ENCODE measurements around the gene GABRB1. TPM values are rescaled to one million over a fixed set of nuclear protein-coding genes. Genes with fewer than 3 reads are reported as not detected.
A peak's percentile ranks its signal among the peaks of the same experiment; 100 is the strongest.

GABRB1 gene
- total RNA-seq, 3 donors from 2014 or later = not detected

- H3K9me3 Mint-ChIP-seq = no peaks in the 10 kb centered on the region
- no peak overlapping the region for H3K4me3 Mint-ChIP-seq
- H3K27me3 Mint-ChIP-seq (ENCODE audit: low read depth) = no peaks in the 10 kb centered on the region
- ATAC-seq = no peak
- H3K4me1 Mint-ChIP-seq (ENCODE audit: low read depth) = no peaks in the 10 kb centered on the region
- no peak for DNase-seq
- no peaks in the 10 kb centered on the region for H3K36me3 Mint-ChIP-seq (ENCODE audit: insufficient read depth)
Observed at GRCh38 chr4:47415719-47416118, 384.4 kb downstream of the GABRB1 start.

- Mint-ChIP-seq H3K4me3 (no peak overlapping the region), H3K4me1 (ENCODE audit: low read depth) (no peaks in the 10 kb centered on the region), H3K36me3 (ENCODE audit: insufficient read depth) (no peaks in the 10 kb centered on the region), H3K27me3 (ENCODE audit: low read depth) (no peaks in the 10 kb centered on the region), H3K9me3 (no peaks in the 10 kb centered on the region)
- ATAC-seq (no peak), DNase-seq (no peak)
Observed at GRCh38 chr4:47418147-47418546, 386.8 kb downstream of the GABRB1 start.

- DNase-seq (no peak), ATAC-seq (no peak)
- no peak overlapping the region for H3K4me3 Mint-ChIP-seq
- H3K9me3 Mint-ChIP-seq = no peaks in the 10 kb centered on the region
- H3K27me3 Mint-ChIP-seq (ENCODE audit: low read depth) = no peaks in the 10 kb centered on the region
- H3K36me3 Mint-ChIP-seq (ENCODE audit: insufficient read depth) = no peaks in the 10 kb centered on the region
- H3K4me1 Mint-ChIP-seq (ENCODE audit: low read depth) = no peaks in the 10 kb centered on the region
Observed at GRCh38 chr4:47419296-47419695, 387.9 kb downstream of the GABRB1 start.

- DNase-seq (no peak), ATAC-seq (no peak)
- Mint-ChIP-seq H3K4me3 (no peak overlapping the region), H3K36me3 (ENCODE audit: insufficient read depth) (no peaks in the 10 kb centered on the region), H3K9me3 (no peaks in the 10 kb centered on the region), H3K4me1 (ENCODE audit: low read depth) (no peaks in the 10 kb centered on the region), H3K27me3 (ENCODE audit: low read depth) (no peaks in the 10 kb centered on the region)
Observed at GRCh38 chr4:47425628-47426027, 394.3 kb downstream of the GABRB1 start.

GRCh38 chr4:47427935-47428334 lies 396.6 kb downstream of the GABRB1 start:
- ATAC-seq (no peak), DNase-seq (no peak)
- no peaks in the 10 kb centered on the region for H3K4me1 Mint-ChIP-seq (ENCODE audit: low read depth)
- H3K9me3 Mint-ChIP-seq = no peaks in the 10 kb centered on the region
- no peak overlapping the region for H3K4me3 Mint-ChIP-seq
- no peaks in the 10 kb centered on the region for H3K36me3 Mint-ChIP-seq (ENCODE audit: insufficient read depth)
- H3K27me3 Mint-ChIP-seq (ENCODE audit: low read depth) = no peaks in the 10 kb centered on the region

GRCh38 chr4:47432749-47433148 lies 401.4 kb downstream of the GABRB1 start:
- Mint-ChIP-seq H3K9me3 (no peaks in the 10 kb centered on the region), H3K4me1 (ENCODE audit: low read depth) (no peaks in the 10 kb centered on the region), H3K27me3 (ENCODE audit: low read depth) (peaks cover 5% of the 10 kb centered on the region), H3K4me3 (no peak overlapping the region), H3K36me3 (ENCODE audit: insufficient read depth) (no peaks in the 10 kb centered on the region)
- DNase-seq (no peak), ATAC-seq (no peak)

- no peaks in the 10 kb centered on the region for H3K4me1 Mint-ChIP-seq (ENCODE audit: low read depth)
- H3K9me3 Mint-ChIP-seq = no peaks in the 10 kb centered on the region
- H3K36me3 Mint-ChIP-seq (ENCODE audit: insufficient read depth) = no peaks in the 10 kb centered on the region
- DNase-seq = no peak
- no peak overlapping the region for H3K4me3 Mint-ChIP-seq
- ATAC-seq = no peak
- H3K27me3 Mint-ChIP-seq (ENCODE audit: low read depth) = peaks cover 5% of the 10 kb centered on the region
Observed at GRCh38 chr4:47434931-47435330, 403.6 kb downstream of the GABRB1 start.

GRCh38 chr4:47442980-47443379 lies 411.6 kb downstream of the GABRB1 start:
- Mint-ChIP-seq H3K27me3 (ENCODE audit: low read depth) (no peaks in the 10 kb centered on the region), H3K9me3 (no peaks in the 10 kb centered on the region), H3K4me1 (ENCODE audit: low read depth) (peaks cover 5% of the 10 kb centered on the region), H3K4me3 (no peak overlapping the region), H3K36me3 (ENCODE audit: insufficient read depth) (peaks cover 7% of the 10 kb centered on the region)
- DNase-seq = no peak
- no peak for ATAC-seq

GRCh38 chr4:47444031-47444430 lies 412.7 kb downstream of the GABRB1 start:
- peaks cover 11% of the 10 kb centered on the region for H3K36me3 Mint-ChIP-seq (ENCODE audit: insufficient read depth)
- ATAC-seq (no peak), DNase-seq (no peak)
- peaks cover 5% of the 10 kb centered on the region for H3K4me1 Mint-ChIP-seq (ENCODE audit: low read depth)
- no peaks in the 10 kb centered on the region for H3K9me3 Mint-ChIP-seq
- no peaks in the 10 kb centered on the region for H3K27me3 Mint-ChIP-seq (ENCODE audit: low read depth)
- H3K4me3 Mint-ChIP-seq = no peak overlapping the region

GRCh38 chr4:47451657-47452056 lies 420.3 kb downstream of the GABRB1 start:
- ATAC-seq (no peak), DNase-seq (no peak)
- Mint-ChIP-seq H3K4me1 (ENCODE audit: low read depth) (peaks cover 5% of the 10 kb centered on the region), H3K36me3 (ENCODE audit: insufficient read depth) (peaks cover 36% of the 10 kb centered on the region), H3K9me3 (no peaks in the 10 kb centered on the region), H3K27me3 (ENCODE audit: low read depth) (no peaks in the 10 kb centered on the region), H3K4me3 (no peak overlapping the region)

- Mint-ChIP-seq H3K27me3 (ENCODE audit: low read depth) (no peaks in the 10 kb centered on the region), H3K9me3 (no peaks in the 10 kb centered on the region), H3K4me3 (peak overlapping the region; percentile 87), H3K4me1 (ENCODE audit: low read depth) (peaks cover 35% of the 10 kb centered on the region), H3K36me3 (ENCODE audit: insufficient read depth) (peaks cover 11% of the 10 kb centered on the region)
- ATAC-seq (peak in 1 of 2 donors; percentile 1), DNase-seq (no peak)
Observed at GRCh38 chr4:47462799-47463234, 431.4 kb downstream of the GABRB1 start.

GRCh38 chr4:47463235-47463956 lies 432.0 kb downstream of the GABRB1 start, which contains the start of gene COMMD8:
COMMD8 (minus strand) TSS chr4:47463702; CDS start chr4:47463651, 51 bp downstream.
- DNase-seq (peak; percentile 96), ATAC-seq (peak; percentile 97)
- peak within 1 kb of the TSS; percentile 87 for H3K4me3 Mint-ChIP-seq
- peaks cover 11% of the 10 kb centered on the region for H3K36me3 Mint-ChIP-seq (ENCODE audit: insufficient read depth)
- no peaks in the 10 kb centered on the region for H3K27me3 Mint-ChIP-seq (ENCODE audit: low read depth)
- H3K4me1 Mint-ChIP-seq (ENCODE audit: low read depth) = peaks cover 35% of the 10 kb centered on the region
- H3K9me3 Mint-ChIP-seq = no peaks in the 10 kb centered on the region

- DNase-seq (no peak), ATAC-seq (no peak)
- Mint-ChIP-seq H3K4me3 (no peak overlapping the region), H3K4me1 (ENCODE audit: low read depth) (peaks cover 31% of the 10 kb centered on the region), H3K9me3 (no peaks in the 10 kb centered on the region), H3K27me3 (ENCODE audit: low read depth) (no peaks in the 10 kb centered on the region), H3K36me3 (ENCODE audit: insufficient read depth) (no peaks in the 10 kb centered on the region)
Observed at GRCh38 chr4:47465004-47465403, 433.6 kb downstream of the GABRB1 start.

- DNase-seq (no peak), ATAC-seq (no peak)
- H3K9me3 Mint-ChIP-seq = no peaks in the 10 kb centered on the region
- H3K4me3 Mint-ChIP-seq = no peak overlapping the region
- H3K36me3 Mint-ChIP-seq (ENCODE audit: insufficient read depth) = no peaks in the 10 kb centered on the region
- peaks cover 24% of the 10 kb centered on the region for H3K4me1 Mint-ChIP-seq (ENCODE audit: low read depth)
- H3K27me3 Mint-ChIP-seq (ENCODE audit: low read depth) = no peaks in the 10 kb centered on the region
Observed at GRCh38 chr4:47466056-47466785, 434.9 kb downstream of the GABRB1 start.
